HCEC 1CT (cell line): ENCODE measurements around the gene REXO5.
"Not testable (repeated sequence)": the region's sequence is repeated elsewhere in the genome, so short reads cannot be mapped to it uniquely, and the experiment has no call there.

Experiments used
- DNase-seq: peaks from one replicate; pipeline ENCODE4 v3.0.0-alpha.2; 2017

Gene REXO5

GRCh38 chr16:20806168-20807050, at the start of gene REXO5, which contains the start of gene ERI2:
Gene REXO5 (plus strand): TSS chr16:20806527. CDS start chr16:20806954, 427 bp downstream.
Gene ERI2 (minus strand): TSS chr16:20806472. CDS start chr16:20806430, 42 bp downstream.
- DNase-seq = peak; percentile 90

- DNase-seq = no peak
Observed at GRCh38 chr16:20760346-20760745, 46.0 kb upstream of the REXO5 start.

DNA sequence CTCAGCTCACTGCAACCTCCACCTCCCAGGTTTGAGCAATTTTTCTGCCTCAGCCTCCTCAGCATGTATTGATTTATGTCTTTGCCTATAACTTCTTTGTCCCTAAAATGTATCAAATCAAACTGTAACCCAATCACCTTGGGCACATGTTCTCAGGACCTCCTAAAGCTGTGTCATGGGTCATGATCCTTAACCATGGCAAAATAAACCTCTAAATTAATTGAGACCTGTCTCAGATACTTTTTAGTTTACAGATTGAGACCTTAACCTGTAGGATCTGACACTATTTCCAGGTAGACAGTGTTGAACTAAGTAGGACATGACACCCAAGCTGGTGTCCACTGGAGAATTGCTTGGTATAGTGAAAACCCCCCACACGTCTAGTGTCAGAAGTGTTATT, 45.2 kb upstream of the REXO5 start:
- DNase-seq = no peak

GRCh38 chr16:20762404-20763123, 43.8 kb upstream of the REXO5 start:
- DNase-seq = no peak

DNA sequence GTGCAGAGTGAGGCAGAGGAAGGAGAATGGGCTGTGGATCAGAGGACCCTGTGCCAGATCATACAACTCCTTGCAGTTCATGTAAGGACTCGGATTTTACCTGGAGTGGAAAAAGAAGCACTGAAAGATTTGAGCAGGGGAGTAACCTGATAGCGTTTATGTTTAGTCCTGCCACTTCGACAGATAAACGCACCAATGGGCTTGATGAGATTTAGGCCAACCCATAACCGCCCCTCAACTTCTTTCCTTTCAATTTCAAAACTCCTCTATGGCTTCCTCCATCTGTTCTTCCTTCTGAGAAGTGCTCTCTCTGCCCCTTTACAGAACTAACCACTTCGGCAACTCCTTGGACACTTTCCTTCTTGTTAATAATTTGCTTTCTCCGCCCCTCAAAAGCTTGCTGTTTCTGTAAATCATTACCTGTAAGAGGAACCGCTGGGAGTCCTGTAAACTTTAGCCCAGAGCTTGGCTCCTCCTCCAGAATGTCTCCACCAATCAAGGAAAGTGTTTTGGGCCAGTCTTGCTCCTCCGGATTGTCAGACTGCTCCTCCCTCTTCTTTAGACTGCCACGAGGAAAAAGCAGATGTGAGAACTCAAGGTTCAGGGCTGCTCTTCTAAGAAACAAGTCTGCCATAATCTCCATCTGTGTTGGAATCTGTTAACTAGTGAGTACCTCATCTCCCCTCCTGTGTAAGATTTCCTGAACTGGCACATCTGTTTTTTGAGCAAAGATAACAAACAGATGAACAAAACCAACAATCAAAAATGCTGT, 42.7 kb upstream of the REXO5 start, which contains the start of gene ACSM3:
TSS of gene ACSM3 (plus strand) at position 554 of the 772 bp plus-strand sequence. CDS start 6,021 bp downstream, outside the sequence.
- peak; percentile 75 for DNase-seq

GRCh38 chr16:20764448-20764847, 41.9 kb upstream of the REXO5 start:
- not testable (repeated sequence) for DNase-seq

- no peak for DNase-seq
Observed at GRCh38 chr16:20765732-20766131, 40.6 kb upstream of the REXO5 start.

GRCh38 chr16:20766294-20766693, 40.0 kb upstream of the REXO5 start:
- DNase-seq = no peak

DNA sequence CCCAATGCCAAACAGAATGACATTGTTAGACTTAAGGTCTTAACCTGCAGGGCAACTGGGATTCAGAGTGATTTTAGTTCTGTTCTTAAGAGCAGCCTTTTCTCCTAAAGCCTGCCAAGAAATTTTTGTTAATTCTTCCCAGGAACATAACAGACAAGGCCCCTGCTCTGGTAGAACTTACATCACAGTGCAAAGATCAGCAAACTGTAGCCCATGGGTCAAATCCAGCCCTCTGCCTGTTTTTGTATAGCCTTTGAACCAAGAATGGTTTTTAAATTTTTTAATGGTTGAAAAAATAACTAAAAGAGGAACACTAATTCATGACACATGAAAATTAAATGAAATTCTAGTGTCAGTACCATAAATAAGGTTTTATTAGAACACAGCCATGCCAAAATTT, 38.8 kb upstream of the REXO5 start:
- DNase-seq = no peak

GRCh38 chr16:20768121-20768520, 38.2 kb upstream of the REXO5 start:
- DNase-seq = no peak

- DNase-seq = no peak
Observed at GRCh38 chr16:20768818-20769217, 37.5 kb upstream of the REXO5 start.

GRCh38 chr16:20773679-20774078, 32.6 kb upstream of the REXO5 start:
- no peak for DNase-seq

- DNase-seq = peak; percentile 64
Observed at GRCh38 chr16:20774703-20775362, 31.5 kb upstream of the REXO5 start.

DNA sequence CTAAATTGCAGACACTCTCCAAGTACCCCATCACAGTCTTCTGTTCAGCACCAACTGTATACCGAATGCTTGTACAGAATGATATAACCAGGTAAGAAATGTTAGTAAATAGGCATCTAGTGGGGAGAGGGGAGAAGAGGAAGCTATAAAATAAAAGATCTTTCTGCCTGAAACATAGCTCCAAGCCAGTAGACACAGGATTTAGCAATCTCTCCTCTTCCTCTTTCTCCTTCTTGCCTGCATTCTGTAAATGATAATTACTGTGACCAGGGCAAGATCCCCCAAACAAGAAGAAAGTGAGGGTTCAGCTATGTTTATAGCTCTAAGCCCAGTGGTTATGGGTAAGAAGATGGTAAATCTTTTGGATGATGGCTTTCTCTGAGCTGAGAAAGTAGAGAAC, 24.6 kb upstream of the REXO5 start:
- no peak for DNase-seq

- no peak for DNase-seq
Observed at GRCh38 chr16:20782470-20782869, 23.9 kb upstream of the REXO5 start.

DNA sequence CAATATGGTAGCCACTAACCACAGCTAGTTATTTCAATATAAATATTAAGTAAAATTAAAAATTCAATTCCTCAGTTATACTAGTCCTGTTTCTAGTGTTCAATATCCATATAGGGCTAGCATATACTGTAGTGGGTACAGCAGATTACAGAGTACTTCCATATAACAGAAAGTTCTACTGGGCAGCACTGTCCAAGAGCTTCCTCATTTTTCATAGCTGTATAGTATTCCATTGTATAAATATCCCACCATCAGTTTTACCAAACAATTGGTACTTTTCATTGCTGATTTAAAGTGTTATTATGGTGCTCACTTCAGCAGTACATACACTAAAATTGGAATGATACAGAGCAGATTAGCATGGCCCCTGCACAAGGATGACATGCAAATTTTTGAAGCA, 22.1 kb upstream of the REXO5 start:
- DNase-seq = no peak

- no peak for DNase-seq
Observed at GRCh38 chr16:20789130-20789529, 17.2 kb upstream of the REXO5 start.

- DNase-seq = peak; percentile 27
Observed at GRCh38 chr16:20791923-20792612, 14.3 kb upstream of the REXO5 start.

- DNase-seq = no peak
Observed at GRCh38 chr16:20798364-20798763, 8.0 kb upstream of the REXO5 start.

DNA sequence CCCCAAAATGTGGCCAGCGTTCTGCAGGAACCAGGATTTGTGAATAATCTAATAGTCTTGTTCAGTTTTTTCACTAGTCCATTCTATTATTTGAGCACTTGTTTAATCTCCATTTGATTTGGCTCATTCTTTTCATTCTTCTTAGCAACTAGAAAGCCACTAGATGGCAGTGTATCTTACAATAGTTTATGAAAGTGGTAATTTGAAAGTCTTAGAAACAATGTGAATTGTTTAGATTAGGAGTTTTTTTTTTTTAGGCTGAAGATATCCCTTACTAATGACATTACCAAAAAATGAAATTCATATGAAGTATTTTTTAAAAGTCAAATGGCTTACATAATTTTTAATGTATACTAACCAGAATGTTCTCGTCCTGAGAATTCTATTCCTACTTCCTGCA, 6.7 kb upstream of the REXO5 start:
- peak; percentile 43 for DNase-seq

GRCh38 chr16:20801278-20801677, 5.0 kb upstream of the REXO5 start:
- DNase-seq = no peak

- peak; percentile 12 for DNase-seq
Observed at GRCh38 chr16:20803192-20803560, 3.2 kb upstream of the REXO5 start.
